Measurements from ENCODE around the gene MCC.

GRCh38 chr5:113404269-113404668 is 84.0 kb downstream of the MCC start:
- TF ChIP-seq CTCF (IDR thresholded peaks at IDR 0.05) (no peak), POLR2AphosphoS5 (IDR thresholded peaks at IDR 0.05) (no peak), POLR2A (IDR thresholded peaks at IDR 0.05; ENCODE audit: low read depth) (no peak)
